Esophagus (tissue), 2 donors: ENCODE results near the gene GATAD1. TPM values are rescaled to one million over a fixed set of nuclear protein-coding genes. Genes with fewer than 3 reads are reported as not detected.
A peak's percentile ranks its signal among the peaks of the same experiment; 100 is the strongest.
"Not testable (repeated sequence)": the region's sequence is repeated elsewhere in the genome, so short reads cannot be mapped to it uniquely, and the experiment has no call there.

Source experiments
- H3K27ac ChIP-seq, 2 donors: one replicate each; pipeline ENCODE4 v1.5.1; 2013; ENCODE audit warnings: low read depth in 2 of 2, mild to moderate bottlenecking in 2 of 2, inconsistent platforms in 1 of 2, low read length in 1 of 2, moderate library complexity in 1 of 2
- H3K27me3 ChIP-seq, 2 donors: one replicate each; pipeline ENCODE4 v1.6.1; 2013; ENCODE audit warnings: low read length in 2 of 2, control low read depth in 1 of 2, mild to moderate bottlenecking in 1 of 2; ENCODE audit not compliant: insufficient read depth in 2 of 2, control insufficient read depth in 1 of 2
- H3K36me3 ChIP-seq, 2 donors: one replicate each; pipeline ENCODE4 v1.6.1; 2013; ENCODE audit warnings: low read length in 1 of 2; ENCODE audit not compliant: control insufficient read depth in 2 of 2, insufficient read depth in 2 of 2
- H3K4me1 ChIP-seq, 2 donors: one replicate each; pipeline ENCODE4 v1.6.1; 2013; ENCODE audit warnings: low read length in 1 of 2; ENCODE audit not compliant: control insufficient read depth in 2 of 2, insufficient read depth in 2 of 2
- H3K4me3 ChIP-seq, 2 donors: one replicate each; pipeline ENCODE4 v1.5.1; 2013; ENCODE audit warnings: low read length in 2 of 2, mild to moderate bottlenecking in 2 of 2, low read depth in 1 of 2, moderate library complexity in 1 of 2
- H3K9me3 ChIP-seq, 2 donors: one replicate each; pipeline ENCODE4 v1.6.1; 2013; ENCODE audit warnings: mild to moderate bottlenecking in 2 of 2, low read depth in 1 of 2, low read length in 1 of 2, moderate library complexity in 1 of 2; ENCODE audit not compliant: control insufficient read depth in 2 of 2, insufficient read depth in 1 of 2
- WGBS, 2 donors: extraction: QIAGEN DNeasy Blood & Tissue Kit; methylation state at CpG; one replicate each; pipeline ENCODE4 v1.1.7; 2013; 5-methylcytosine and 5-hydroxymethylcytosine counted together
- polyA plus RNA-seq, 2 donors: library from polyadenylated mRNA; stranded (reverse); fragments of 200-250 nt; gene quantifications; one replicate each; pipeline ENCODE4 v1.2.3, GENCODE V29; 2013
- donor health status: healthy with polysubstance abuse.
- donor health status: Bipolar disorder and iron deficiency.

The GATAD1 gene
- 10 to 100 TPM; 10.6 to 12.2 TPM for polyA plus RNA-seq

- H3K4me1 ChIP-seq = peaks cover 0 to 2% of the 10 kb centered on the region in 2 donors
- no peaks in the 10 kb centered on the region for H3K27me3 ChIP-seq
- H3K4me3 ChIP-seq = peak within 1 kb of the TSS; percentile 87 to 89
- H3K36me3 ChIP-seq = peaks cover 5 to 9% of the 10 kb centered on the region in 2 donors
- 1% methylated on average over 62 to 87 of the region's 87 CpGs for WGBS, 2 donors
- no peaks in the 10 kb centered on the region for H3K9me3 ChIP-seq
- peak within 1 kb of the TSS; percentile 86 to 92 for H3K27ac ChIP-seq
Observed at GRCh38 chr7:92447345-92448204, at the start of gene GATAD1. GATAD1 (plus strand) TSS chr7:92447482; CDS start chr7:92447730, 248 bp downstream.

- WGBS, 2 donors = 94 to 95% methylated on average over 6 of the region's 6 CpGs
- no peaks in the 10 kb centered on the region for H3K27me3 ChIP-seq
- no peaks in the 10 kb centered on the region for H3K4me1 ChIP-seq
- no peaks in the 10 kb centered on the region for H3K9me3 ChIP-seq
- H3K27ac ChIP-seq = no peak overlapping the region
- no peak overlapping the region for H3K4me3 ChIP-seq
- H3K36me3 ChIP-seq = peaks cover 7 to 8% of the 10 kb centered on the region in 2 donors
Observed at GRCh38 chr7:92397542-92397941, 49.7 kb upstream of the GATAD1 start.

- no peaks in the 10 kb centered on the region for H3K4me1 ChIP-seq
- peaks cover 7 to 8% of the 10 kb centered on the region in 2 donors for H3K36me3 ChIP-seq
- WGBS, 2 donors = 88 to 98% methylated on average over 2 of the region's 2 CpGs
- H3K9me3 ChIP-seq = no peaks in the 10 kb centered on the region
- no peak overlapping the region for H3K4me3 ChIP-seq
- no peak overlapping the region for H3K27ac ChIP-seq
- H3K27me3 ChIP-seq = no peaks in the 10 kb centered on the region
Observed at GRCh38 chr7:92400013-92400412, 47.3 kb upstream of the GATAD1 start.

GRCh38 chr7:92402920-92403759, 44.1 kb upstream of the GATAD1 start:
- no peaks in the 10 kb centered on the region for H3K9me3 ChIP-seq
- WGBS, 2 donors = 51 to 61% methylated on average over 4 of the region's 4 CpGs
- peak overlapping the region in 1 of 2 donors; percentile 62 for H3K27ac ChIP-seq
- H3K4me1 ChIP-seq = no peaks in the 10 kb centered on the region
- peaks cover 7% of the 10 kb centered on the region in 2 donors for H3K36me3 ChIP-seq
- H3K27me3 ChIP-seq = no peaks in the 10 kb centered on the region
- no peak overlapping the region for H3K4me3 ChIP-seq

GRCh38 chr7:92403760-92404074, 43.6 kb upstream of the GATAD1 start:
- WGBS, 2 donors = 83 to 91% methylated on average over 6 of the region's 6 CpGs
- H3K36me3 ChIP-seq = peaks cover under 1 to 1% of the 10 kb centered on the region in 2 donors

GRCh38 chr7:92404170-92404614, 43.1 kb upstream of the GATAD1 start:
- Histone ChIP-seq H3K4me1 (no peaks in the 10 kb centered on the region), H3K9me3 (no peaks in the 10 kb centered on the region), H3K36me3 (no peaks in the 10 kb centered on the region), H3K27ac (no peak overlapping the region), H3K27me3 (no peaks in the 10 kb centered on the region), H3K4me3 (no peak overlapping the region)
- 80 to 84% methylated on average over 6 of the region's 6 CpGs for WGBS, 2 donors

More at GRCh38 chr7:92403760-92404074, 43.6 kb upstream of the GATAD1 start:
- no peak overlapping the region for H3K4me3 ChIP-seq
- no peak overlapping the region for H3K27ac ChIP-seq
- H3K4me1 ChIP-seq = no peaks in the 10 kb centered on the region
- no peaks in the 10 kb centered on the region for H3K27me3 ChIP-seq
- no peaks in the 10 kb centered on the region for H3K9me3 ChIP-seq

GRCh38 chr7:92409357-92409756, 37.9 kb upstream of the GATAD1 start:
- Histone ChIP-seq H3K27me3 (no peaks in the 10 kb centered on the region), H3K27ac (no peak overlapping the region), H3K36me3 (no peaks in the 10 kb centered on the region), H3K9me3 (no peaks in the 10 kb centered on the region), H3K4me1 (no peaks in the 10 kb centered on the region), H3K4me3 (no peak overlapping the region)
- WGBS, 2 donors = 93 to 95% methylated on average over 1 of the region's 1 CpG

GRCh38 chr7:92410162-92410561, 37.1 kb upstream of the GATAD1 start:
- H3K27me3 ChIP-seq, H3K4me1 ChIP-seq, H3K27ac ChIP-seq, H3K9me3 ChIP-seq, H3K4me3 ChIP-seq, H3K36me3 ChIP-seq: not testable (repeated sequence)
- WGBS, 2 donors = 87 to 95% methylated on average over 3 to 6 of the region's 6 CpGs

- Histone ChIP-seq H3K27me3 (no peaks in the 10 kb centered on the region), H3K36me3 (no peaks in the 10 kb centered on the region), H3K4me1 (no peaks in the 10 kb centered on the region), H3K9me3 (no peaks in the 10 kb centered on the region), H3K27ac (no peak overlapping the region), H3K4me3 (no peak overlapping the region)
- 86 to 90% methylated on average over 11 of the region's 11 CpGs for WGBS, 2 donors
Observed at GRCh38 chr7:92412745-92413144, 34.5 kb upstream of the GATAD1 start.
